ENCODE results near the gene SHISA7.
A peak's percentile ranks its signal among the peaks of the same experiment; 100 is the strongest.

The SHISA7 gene

DNA sequence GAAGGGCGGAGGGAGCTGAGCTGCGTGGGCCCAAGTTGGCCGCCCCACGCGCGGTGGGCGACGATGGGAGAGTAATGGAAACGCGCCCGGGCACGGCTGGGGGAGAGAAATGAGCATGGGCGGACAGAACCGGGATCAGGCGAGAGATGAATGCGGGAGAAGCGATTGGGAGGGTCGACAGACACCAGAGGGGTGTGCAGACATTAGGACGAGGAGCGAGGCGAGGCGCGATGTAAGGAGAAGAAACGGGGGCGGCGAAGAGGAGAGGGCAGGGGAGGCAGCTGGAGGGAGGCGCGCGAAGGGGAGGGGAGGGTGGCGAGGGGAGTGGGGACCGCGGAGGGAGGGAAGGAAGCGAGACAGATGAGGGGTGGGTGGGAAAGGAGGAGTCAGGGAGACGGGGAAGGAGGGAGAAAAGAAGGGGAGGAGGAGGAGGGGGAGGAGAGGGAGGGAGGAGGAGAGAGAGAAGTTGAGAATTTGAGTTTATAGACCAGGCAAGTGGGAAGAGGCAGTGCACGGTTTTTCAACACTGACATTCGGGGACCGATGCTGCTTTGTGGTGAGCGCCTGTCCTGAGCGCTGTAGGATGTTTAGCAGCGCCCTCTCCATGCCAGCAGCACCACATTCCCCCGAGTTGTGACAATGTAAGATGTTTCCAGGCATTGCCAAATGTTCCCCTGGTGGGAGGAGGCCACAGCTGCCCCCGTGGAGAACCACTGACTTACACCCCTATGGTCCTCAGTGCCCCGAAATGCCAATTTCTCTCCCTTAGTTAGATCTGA lies at the start of gene SHISA7:
SHISA7 (minus strand) TSS at position 256 of the 779 bp plus-strand sequence. CDS start 437 bp downstream, outside the sequence.
- no peak for ATAC-seq
- Mint-ChIP-seq H3K27me3 (peaks cover 70% of the 10 kb centered on the region), H3K27ac (no peak within 1 kb of the TSS), H3K36me3 (peaks cover 5% of the 10 kb centered on the region), H3K4me3 (peak within 1 kb of the TSS; percentile 34), H3K9me3 (no peaks in the 10 kb centered on the region), H3K4me1 (peaks cover 32% of the 10 kb centered on the region)

DNA sequence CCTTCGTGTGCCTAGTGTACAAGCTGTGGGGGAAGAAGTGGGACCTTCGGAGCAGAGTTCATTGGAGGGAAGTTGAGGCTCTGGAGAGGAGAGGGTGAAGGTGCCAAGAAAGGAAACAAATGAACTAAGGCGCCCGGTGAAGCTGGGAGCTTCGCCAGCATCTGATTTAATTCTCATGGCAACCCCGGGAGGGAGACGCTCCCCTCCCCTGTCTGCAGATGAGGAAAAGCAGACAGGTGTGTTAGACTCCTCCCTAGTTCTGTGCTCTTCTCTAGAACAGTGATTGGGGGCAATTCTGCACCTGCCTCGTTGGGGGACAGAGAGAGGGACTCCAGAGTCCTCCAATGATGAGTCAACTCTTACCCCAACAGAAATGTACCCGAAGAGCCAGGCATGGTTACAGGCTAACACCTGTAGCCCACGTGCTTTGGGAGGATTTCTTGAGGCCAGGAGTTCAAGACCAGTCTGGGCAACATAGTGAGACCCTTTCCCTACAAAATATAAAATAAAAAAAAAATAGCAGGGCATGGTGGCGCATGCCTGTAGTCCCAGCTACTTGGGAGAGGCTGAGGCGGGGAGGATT lies 49.4 kb upstream of the SHISA7 start:
- Mint-ChIP-seq H3K4me3 (no peak overlapping the region), H3K4me1 (peaks cover 19% of the 10 kb centered on the region), H3K36me3 (no peaks in the 10 kb centered on the region), H3K9me3 (no peaks in the 10 kb centered on the region), H3K27ac (no peak overlapping the region), H3K27me3 (peaks cover 57% of the 10 kb centered on the region)
- ATAC-seq = no peak

DNA sequence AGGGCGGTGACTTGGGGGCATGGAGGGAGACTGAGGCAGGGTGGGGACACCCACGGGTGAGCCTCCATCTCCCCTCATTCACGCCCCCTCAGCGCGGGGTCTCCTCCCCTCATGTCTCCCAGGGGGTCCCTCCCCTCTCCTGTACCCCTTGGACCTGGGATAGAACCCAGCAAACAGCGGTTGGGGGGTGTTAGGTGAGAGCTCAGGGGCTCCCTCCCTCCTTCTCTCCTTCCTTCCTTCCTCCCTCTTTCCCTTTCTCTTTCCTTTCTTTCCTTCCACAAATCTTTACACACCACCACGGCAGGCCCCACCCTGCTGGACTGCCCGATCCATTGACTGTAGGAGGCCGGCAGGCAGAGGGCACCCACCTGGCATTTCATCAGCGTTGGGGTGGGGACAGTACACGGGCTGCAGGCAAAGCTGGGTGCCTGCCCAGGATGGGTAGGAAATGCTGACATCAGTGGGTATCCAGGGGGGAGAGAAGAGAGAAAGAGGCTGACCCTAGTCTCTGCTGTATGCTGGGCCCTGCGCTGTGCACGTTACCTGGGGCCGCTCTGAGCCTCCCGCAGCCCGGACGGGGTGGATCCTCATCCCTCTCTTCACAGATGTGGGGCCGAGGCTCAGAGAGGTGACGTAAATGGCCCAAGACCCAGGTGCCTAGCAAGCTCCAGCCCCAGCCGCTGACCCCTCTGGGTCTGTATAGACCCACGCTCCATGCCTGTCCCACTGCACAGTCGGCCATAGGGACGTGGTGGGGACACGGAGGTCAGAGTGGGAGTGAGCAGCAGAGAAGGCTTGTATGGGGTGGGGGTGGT lies 48.7 kb upstream of the SHISA7 start:
- Mint-ChIP-seq H3K27ac (no peak overlapping the region), H3K27me3 (peaks cover 57% of the 10 kb centered on the region), H3K36me3 (no peaks in the 10 kb centered on the region), H3K9me3 (no peaks in the 10 kb centered on the region), H3K4me1 (peaks cover 23% of the 10 kb centered on the region), H3K4me3 (no peak overlapping the region)
- no peak for ATAC-seq

DNA sequence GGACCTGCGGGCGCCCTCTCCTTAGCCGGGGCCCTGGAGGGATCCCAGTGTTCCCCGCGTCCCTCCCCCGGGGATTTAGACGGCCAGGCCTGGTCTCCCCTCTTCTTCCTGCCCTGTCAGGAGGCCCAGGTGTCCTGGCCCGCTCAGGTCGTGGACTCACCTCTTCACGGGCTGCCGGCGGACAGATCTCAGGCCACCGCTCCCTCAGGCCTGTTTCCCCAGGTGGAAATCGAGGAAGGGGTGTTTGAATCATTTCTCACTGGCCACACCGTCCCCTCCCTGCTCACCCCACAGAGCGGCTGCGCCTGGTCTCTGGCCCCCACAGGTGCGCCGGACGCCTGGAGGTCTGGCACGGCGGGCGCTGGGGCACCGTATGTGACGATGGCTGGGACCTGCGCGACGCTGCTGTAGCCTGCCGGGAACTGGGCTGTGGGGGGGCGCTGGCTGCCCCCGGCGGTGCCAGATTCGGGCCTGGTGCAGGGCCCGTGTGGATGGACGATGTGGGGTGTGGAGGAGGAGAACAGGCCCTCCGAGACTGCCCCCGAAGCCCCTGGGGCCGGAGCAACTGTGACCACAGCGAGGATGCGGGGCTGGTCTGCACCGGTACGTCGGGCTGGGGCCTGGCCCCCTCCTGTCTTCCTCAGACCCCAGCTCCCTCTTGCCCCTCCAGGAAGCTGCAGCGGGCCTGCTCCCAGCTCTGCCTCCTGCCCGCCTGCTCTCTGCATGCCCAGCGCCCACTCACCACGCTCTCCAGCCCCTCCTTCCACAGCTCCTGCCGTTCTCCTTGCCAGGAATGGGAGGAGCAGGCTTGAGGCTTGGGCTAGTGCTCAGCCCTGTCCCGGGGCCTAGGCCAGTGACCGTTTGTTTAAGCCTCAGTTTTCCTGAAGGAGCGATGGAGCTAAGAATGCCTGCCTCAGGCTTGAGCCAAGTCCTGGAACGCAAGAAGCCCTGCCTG lies 47.7 kb upstream of the SHISA7 start:
- H3K27ac Mint-ChIP-seq = no peak overlapping the region
- ATAC-seq = no peak
- H3K4me1 Mint-ChIP-seq = peaks cover 30% of the 10 kb centered on the region
- peaks cover 57% of the 10 kb centered on the region for H3K27me3 Mint-ChIP-seq
- H3K4me3 Mint-ChIP-seq = no peak overlapping the region
- H3K36me3 Mint-ChIP-seq = no peaks in the 10 kb centered on the region
- H3K9me3 Mint-ChIP-seq = no peaks in the 10 kb centered on the region

DNA sequence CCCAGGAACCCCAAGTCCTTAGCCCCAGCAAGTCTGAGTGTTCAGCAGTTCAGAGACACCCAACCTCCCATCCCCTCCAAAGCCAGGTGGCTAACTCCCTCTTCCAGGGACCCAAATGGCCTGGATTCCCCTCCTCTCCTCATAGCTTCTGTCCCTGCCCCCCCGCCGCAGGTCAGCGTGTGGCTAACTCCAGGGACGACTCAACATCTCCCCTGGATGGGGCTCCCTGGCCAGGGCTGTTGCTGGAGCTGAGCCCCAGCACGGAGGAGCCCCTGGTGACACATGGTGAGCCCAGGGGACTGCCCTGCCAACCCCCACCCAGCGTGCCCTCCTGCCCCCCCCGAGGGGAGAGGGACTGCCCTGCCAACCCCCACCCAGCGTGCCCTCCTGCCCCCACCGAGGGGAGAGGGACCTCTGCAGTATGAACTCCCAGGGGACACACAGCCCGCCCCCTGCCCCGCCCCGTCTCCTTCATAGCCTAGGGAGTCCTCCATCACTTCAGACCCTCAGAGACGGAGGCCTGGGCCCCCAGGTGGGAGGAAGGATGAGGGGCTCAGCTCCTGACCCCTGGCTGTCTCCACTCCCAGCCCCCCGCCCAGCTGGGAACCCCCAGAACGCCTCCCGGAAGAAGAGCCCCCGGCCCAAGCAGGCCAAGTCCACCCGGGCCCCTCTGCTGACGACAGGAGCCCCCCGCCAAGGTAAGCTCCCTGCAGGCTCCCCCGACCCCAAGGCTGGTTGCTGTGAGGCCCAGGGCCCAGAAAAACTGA lies 46.8 kb upstream of the SHISA7 start:
- Mint-ChIP-seq H3K27me3 (peaks cover 55% of the 10 kb centered on the region), H3K9me3 (no peaks in the 10 kb centered on the region), H3K36me3 (no peaks in the 10 kb centered on the region), H3K4me1 (peaks cover 36% of the 10 kb centered on the region), H3K4me3 (no peak overlapping the region), H3K27ac (no peak overlapping the region)
- no peak for ATAC-seq

DNA sequence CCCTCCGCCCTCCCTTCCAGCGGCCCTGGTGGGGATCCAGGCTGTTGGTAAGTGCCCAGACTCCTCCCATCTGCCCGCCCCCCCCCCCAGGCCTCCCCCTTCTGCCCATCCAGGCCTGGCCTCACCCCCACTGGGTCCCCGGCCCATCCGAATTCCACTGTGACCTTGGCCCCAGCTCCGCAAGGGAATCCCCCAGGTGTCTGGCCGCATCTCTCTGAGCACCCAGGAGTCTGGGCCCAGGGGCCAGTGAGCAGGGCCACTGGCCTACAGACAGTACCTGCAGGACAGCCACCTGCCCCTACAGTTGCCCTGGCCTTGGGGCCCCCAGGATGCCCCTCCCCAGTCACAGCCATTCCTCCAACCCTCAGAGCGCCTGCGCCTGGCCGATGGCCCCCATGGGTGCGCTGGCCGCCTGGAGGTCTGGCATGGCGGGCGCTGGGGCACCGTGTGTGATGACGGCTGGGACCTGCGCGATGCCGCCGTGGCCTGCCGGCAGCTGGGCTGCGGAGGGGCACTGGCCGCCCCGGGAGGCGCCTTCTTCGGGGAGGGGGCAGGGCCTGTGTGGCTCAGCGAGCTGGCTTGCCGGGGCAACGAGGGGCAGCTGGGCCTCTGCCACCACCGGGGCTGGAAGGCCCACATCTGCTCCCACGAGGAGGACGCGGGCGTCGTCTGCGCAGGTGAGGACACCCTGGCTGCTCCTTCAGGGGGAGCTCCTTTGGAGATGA lies 46.0 kb upstream of the SHISA7 start:
- Mint-ChIP-seq H3K4me3 (no peak overlapping the region), H3K27me3 (peaks cover 48% of the 10 kb centered on the region), H3K4me1 (peaks cover 33% of the 10 kb centered on the region), H3K9me3 (no peaks in the 10 kb centered on the region), H3K36me3 (no peaks in the 10 kb centered on the region), H3K27ac (no peak overlapping the region)
- ATAC-seq = no peak

GRCh38 chr19:55487924-55488687 lies 45.0 kb upstream of the SHISA7 start, which contains the start of gene SSC5D:
TSS of gene SSC5D (plus strand) at chr19:55488436. CDS start at chr19:55488590, 154 bp downstream.
- peak within 1 kb of the TSS; percentile 57 for H3K27ac Mint-ChIP-seq
- H3K9me3 Mint-ChIP-seq = no peaks in the 10 kb centered on the region
- no peak for ATAC-seq
- peaks cover 31% of the 10 kb centered on the region for H3K4me1 Mint-ChIP-seq
- H3K27me3 Mint-ChIP-seq = peaks cover 41% of the 10 kb centered on the region
- H3K36me3 Mint-ChIP-seq = no peaks in the 10 kb centered on the region
- H3K4me3 Mint-ChIP-seq = no peak within 1 kb of the TSS

DNA sequence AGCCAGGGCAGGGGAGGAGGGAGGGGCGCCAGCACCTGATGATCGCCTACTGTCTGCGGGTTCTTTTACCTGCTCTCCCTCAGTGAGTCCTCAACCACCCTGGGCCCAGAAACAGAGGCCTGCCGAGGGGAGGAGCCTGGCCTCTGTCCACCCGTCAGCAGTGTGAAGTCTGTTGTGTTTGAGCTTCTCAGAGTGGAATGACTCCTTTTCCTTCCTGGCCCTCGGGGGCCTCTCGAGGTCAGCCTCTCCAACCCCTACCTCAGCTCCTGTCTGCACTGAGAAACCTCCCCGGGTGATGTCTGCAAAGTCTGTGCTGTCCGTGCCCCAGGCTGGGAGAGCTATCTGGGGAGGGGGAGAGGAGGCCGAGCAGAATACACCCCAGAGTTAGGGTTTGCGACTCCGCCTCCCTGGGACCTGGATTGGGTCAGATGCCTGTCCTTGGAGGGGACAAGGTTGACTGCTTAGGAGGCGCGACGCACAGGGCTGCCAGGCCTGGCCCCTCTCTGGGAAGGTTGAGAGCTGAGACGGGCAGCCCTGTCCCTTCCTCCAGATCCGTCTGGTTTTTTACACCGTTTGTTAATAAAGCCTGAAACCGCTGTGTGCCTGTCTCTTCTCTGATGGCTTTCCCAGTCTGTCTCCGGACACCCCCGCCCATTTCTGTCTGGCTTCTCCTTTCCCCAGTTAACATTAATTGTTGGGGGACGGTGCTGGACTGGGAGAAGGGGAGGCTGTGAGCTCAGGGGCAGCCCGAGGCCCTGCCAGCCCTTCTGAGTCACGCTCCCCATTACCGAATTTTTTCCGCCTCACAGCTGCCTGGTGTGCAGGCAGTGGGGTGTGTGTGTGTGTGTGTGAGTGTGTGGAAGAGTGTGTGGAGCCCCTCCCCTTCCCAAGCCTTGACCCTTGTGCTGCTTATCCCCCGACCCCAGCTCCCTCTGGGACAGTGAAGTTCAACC lies 44.1 kb upstream of the SHISA7 start:
- H3K4me1 Mint-ChIP-seq = peaks cover 31% of the 10 kb centered on the region
- ATAC-seq = peak; percentile 5

GRCh38 chr19:55486043-55486970 lies 43.2 kb upstream of the SHISA7 start:
- Mint-ChIP-seq H3K27me3 (peaks cover 23% of the 10 kb centered on the region), H3K4me1 (peaks cover 31% of the 10 kb centered on the region), H3K27ac (peak overlapping the region; percentile 74), H3K4me3 (peak overlapping the region; percentile 78), H3K36me3 (no peaks in the 10 kb centered on the region), H3K9me3 (no peaks in the 10 kb centered on the region)
- peak; percentile 4 for ATAC-seq

More for the DNA sequence above, 44.1 kb upstream of the SHISA7 start:
- no peaks in the 10 kb centered on the region for H3K36me3 Mint-ChIP-seq
- peak overlapping the region; percentile 57 for H3K27ac Mint-ChIP-seq
- H3K27me3 Mint-ChIP-seq = peaks cover 32% of the 10 kb centered on the region
- peak overlapping the region; percentile 34 for H3K4me3 Mint-ChIP-seq
- no peaks in the 10 kb centered on the region for H3K9me3 Mint-ChIP-seq

DNA sequence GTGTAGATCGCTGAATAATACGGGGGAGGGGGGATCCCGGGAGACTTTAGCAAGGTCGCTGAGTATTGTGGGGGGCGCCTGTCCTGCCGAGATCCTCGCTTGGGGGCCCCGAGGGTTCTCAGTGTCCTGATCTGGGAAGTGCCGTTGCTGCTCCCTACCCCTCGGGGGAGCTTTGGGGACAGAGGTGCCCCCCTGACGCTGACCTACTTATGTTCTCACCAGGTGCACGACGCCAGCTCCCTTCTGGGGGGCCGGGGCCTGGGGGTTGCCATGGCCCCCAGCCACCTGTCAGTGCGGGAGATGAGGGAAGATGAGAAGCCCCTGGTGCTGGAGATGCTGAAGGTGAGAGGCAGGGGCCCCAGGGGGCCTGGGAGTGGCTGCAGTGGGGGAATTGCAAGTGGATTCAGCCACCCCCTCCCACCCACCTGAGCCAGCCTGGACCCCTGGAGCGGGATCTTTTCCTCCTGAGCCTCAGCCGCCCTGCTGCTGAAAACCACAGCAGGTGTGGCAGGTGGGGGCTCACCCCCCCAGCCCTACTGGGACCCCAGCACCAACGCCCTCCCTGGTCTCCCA lies 42.4 kb upstream of the SHISA7 start:
- Mint-ChIP-seq H3K27ac (peak overlapping the region; percentile 74), H3K4me1 (peaks cover 31% of the 10 kb centered on the region), H3K27me3 (peaks cover 16% of the 10 kb centered on the region), H3K4me3 (peak overlapping the region; percentile 79), H3K36me3 (no peaks in the 10 kb centered on the region), H3K9me3 (no peaks in the 10 kb centered on the region)
- no peak for ATAC-seq

Data from stimulated activated memory B cell treated with anti-CD40 and anti-IgM and Interleukin-4, amounts not matched to agents 10 μg/mL and 1 μg/mL and 100 μg/mL, for 72 hours (primary cell).